ENCODE measurements around the gene ZBTB2.

DNA sequence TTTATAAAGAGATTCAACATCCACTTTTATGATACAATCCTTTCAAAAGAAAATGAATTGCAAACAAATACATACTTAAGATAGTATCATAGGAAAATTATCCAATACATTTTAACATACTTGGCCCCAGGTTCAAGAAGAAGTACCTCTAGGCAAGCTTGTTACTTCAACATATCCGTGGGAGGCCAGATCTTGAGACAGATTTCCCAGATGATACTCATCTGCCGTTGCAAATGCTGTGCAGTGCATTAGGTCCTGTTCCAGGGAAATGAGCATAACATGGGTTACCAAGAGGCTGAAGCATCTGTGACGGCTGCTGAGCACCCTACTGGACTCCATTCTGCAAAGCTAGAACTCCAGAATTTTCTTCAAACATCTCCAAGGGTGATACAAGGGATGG, 44.9 kb upstream of the ZBTB2 start:
- TF ChIP-seq GATA2 (IDR thresholded peaks at IDR 0.05; ENCODE audit: low read depth, low read length) (no peak), GATA3 (IDR thresholded peaks at IDR 0.05; ENCODE audit: low read depth, low read length) (no peak)
